Measurements from ENCODE around the gene SCAF8. TPM values are rescaled to one million over a fixed set of nuclear protein-coding genes. Genes with fewer than 3 reads are reported as not detected.
"Not testable (repeated sequence)": the region's sequence is repeated elsewhere in the genome, so short reads cannot be mapped to it uniquely, and the experiment has no call there.

SCAF8 gene
- total and polyA plus RNA-seq, 2 donors (not counting 1 experiment from before 2014, with no cell fraction given): 25.7 to 75.2 TPM

DNA sequence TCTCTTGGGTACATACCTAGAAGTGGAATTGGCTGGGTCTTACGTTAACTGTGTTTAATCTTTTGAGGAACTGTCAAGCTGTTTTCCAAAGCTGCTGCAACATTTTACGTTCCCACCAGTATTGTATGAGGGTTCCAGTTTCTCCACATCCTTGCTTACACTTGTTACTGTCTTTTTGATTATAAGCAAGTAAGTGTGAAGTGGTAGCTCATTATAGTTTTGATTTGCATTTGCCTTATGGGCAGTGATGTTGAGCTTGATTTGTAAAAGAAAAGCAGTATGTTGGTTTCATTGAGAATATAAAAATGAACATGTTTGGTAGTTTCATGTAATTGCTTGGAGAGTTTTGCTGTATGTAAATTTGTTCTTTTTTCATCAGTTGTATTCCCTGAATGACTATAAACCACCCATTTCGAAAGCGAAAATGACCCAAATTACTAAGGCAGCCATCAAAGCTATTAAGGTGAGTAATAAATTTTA lies 40.4 kb downstream of the SCAF8 start:
- DNase-seq: no peak
- no CpG with 5 or more reads among the region's 4 CpGs for WGBS (ENCODE audit: insufficient coverage)
- H3K27ac ChIP-seq (ENCODE audit: low read length in 2 of 2): peak overlapping the region in 1 of 2 donors; percentile 38

DNA sequence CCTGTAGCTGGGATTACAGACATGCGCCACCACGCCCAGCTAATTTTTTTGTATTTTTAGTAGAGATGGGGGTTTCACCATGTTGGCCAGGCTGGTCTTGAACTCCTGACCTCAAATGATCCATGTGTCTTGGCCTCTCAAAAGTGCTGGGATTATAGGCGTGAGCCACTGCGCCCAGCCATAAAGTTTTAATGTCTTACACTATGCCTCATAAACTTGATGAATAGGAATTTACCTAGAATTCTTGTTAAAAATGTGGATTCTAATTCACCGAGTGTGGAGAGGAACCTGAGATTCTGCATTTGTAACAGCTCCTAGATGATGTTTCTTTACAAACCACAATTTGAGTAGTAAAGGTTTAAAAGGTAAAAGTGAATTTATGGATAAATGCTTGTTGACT lies 45.9 kb downstream of the SCAF8 start:
- H3K27me3 ChIP-seq (replicated peaks in 1 of 4; ENCODE audit: control extremely low read depth in 1 of 4, control insufficient read depth in 3 of 4, insufficient read depth in 4 of 4, low read length in 3 of 4); H3K27ac Mint-ChIP-seq; intact Hi-C loops (cut with micrococcal nuclease); ATAC-seq (ENCODE audit: low read depth); H3K4me3 Mint-ChIP-seq; H3K4me3 ChIP-seq (ENCODE audit: control extremely low read depth in 1 of 5, extremely low read depth in 1 of 5, insufficient read depth in 1 of 5, low read depth in 2 of 5, low read length in 4 of 5); H2AFZ ChIP-seq (ENCODE audit: insufficient read depth, low read depth, low read length, poor library complexity, severe bottlenecking); H3K27me3 Mint-ChIP-seq; H3K4me2 ChIP-seq (replicated peaks; ENCODE audit: low read depth, low read length, poor library complexity, severe bottlenecking); H3K27ac ChIP-seq (ENCODE audit: low read length in 2 of 2); DNase-seq; H3K9me3 ChIP-seq (ENCODE audit: control extremely low read depth in 1 of 3, control insufficient read depth in 2 of 3, insufficient read depth in 1 of 3, low read length in 2 of 3); H3K9ac ChIP-seq (ENCODE audit: low read length); H3K9me3 Mint-ChIP-seq (ENCODE audit: insufficient read depth); H3K4me1 ChIP-seq (ENCODE audit: control insufficient read depth in 2 of 2, insufficient read depth in 2 of 2, low read length in 2 of 2): not testable (repeated sequence)
- ChIA-PET POLR2A (interaction anchor here (0.6 kb wide), 1 partner anchor 394 kb away, joined by 4 read pairs; no protein-coding TSS in a partner anchor), CTCF (interaction anchor here (0.6 to 1.6 kb wide), 2 partner anchors 103 to 148 kb away, joined by 3 to 4 read pairs; no protein-coding TSS in a partner anchor)
- 100% methylated on average over 1 of the region's 5 CpGs for WGBS (ENCODE audit: insufficient coverage)
- H3K36me3 ChIP-seq (replicated peaks in 1 of 2; ENCODE audit: control extremely low read depth in 1 of 2, control insufficient read depth in 1 of 2, extremely low read depth in 1 of 2, insufficient read depth in 2 of 2, low read length in 1 of 2): peaks cover 1 to 35% of the 10 kb centered on the region in 2 experiments
- peaks cover 46% of the 10 kb centered on the region for H3K79me2 ChIP-seq (ENCODE audit: control insufficient read depth, insufficient read depth, low read length)
- H4K20me1 ChIP-seq (ENCODE audit: control insufficient read depth, insufficient read depth, low read length, poor library complexity, severe bottlenecking): peaks cover 46% of the 10 kb centered on the region
- peaks cover 11% of the 10 kb centered on the region for H3K4me1 Mint-ChIP-seq

More for the DNA sequence above, 40.4 kb downstream of the SCAF8 start:
- no peak for TF ChIP-seq EZH2 (IDR thresholded peaks at IDR 0.05; ENCODE audit: borderline replicate concordance, insufficient read depth, low read depth, low read length, poor library complexity, severe bottlenecking)
- no peak for TF ChIP-seq CTCF (IDR thresholded peaks at IDR 0.05)
- ATAC-seq (ENCODE audit: low read depth): no peak
- Histone ChIP-seq H3K4me1 (ENCODE audit: control insufficient read depth in 2 of 2, insufficient read depth in 2 of 2, low read length in 2 of 2) (peaks cover 0 to 5% of the 10 kb centered on the region in 2 donors), H3K4me3 (ENCODE audit: control extremely low read depth in 1 of 5, extremely low read depth in 1 of 5, insufficient read depth in 1 of 5, low read depth in 2 of 5, low read length in 4 of 5) (no peak overlapping the region), H3K27me3 (replicated peaks in 1 of 4; ENCODE audit: control extremely low read depth in 1 of 4, control insufficient read depth in 3 of 4, insufficient read depth in 4 of 4, low read length in 3 of 4) (no peaks in the 10 kb centered on the region), H3K9me3 (ENCODE audit: control extremely low read depth in 1 of 3, control insufficient read depth in 2 of 3, insufficient read depth in 1 of 3, low read length in 2 of 3) (no peaks in the 10 kb centered on the region), H3K9ac (ENCODE audit: low read length) (no peak overlapping the region), H3K36me3 (replicated peaks in 1 of 2; ENCODE audit: control extremely low read depth in 1 of 2, control insufficient read depth in 1 of 2, extremely low read depth in 1 of 2, insufficient read depth in 2 of 2, low read length in 1 of 2) (peaks cover 0 to 5% of the 10 kb centered on the region in 2 experiments), H3K4me2 (replicated peaks; ENCODE audit: low read depth, low read length, poor library complexity, severe bottlenecking) (peak overlapping the region; percentile 0), H2AFZ (ENCODE audit: insufficient read depth, low read depth, low read length, poor library complexity, severe bottlenecking) (no peak overlapping the region), H4K20me1 (ENCODE audit: control insufficient read depth, insufficient read depth, low read length, poor library complexity, severe bottlenecking) (peaks cover 75% of the 10 kb centered on the region), H3K79me2 (ENCODE audit: control insufficient read depth, insufficient read depth, low read length) (peaks cover 76% of the 10 kb centered on the region)
- peak overlapping the region; percentile 56 for H3K27ac Mint-ChIP-seq
- H3K4me3 Mint-ChIP-seq: peak overlapping the region; percentile 23
- peaks cover 42% of the 10 kb centered on the region for H3K4me1 Mint-ChIP-seq
- CTCF ChIA-PET: interaction anchor here (2.9 kb wide), 1 partner anchor 98 kb away, joined by 11 read pairs; no protein-coding TSS in a partner anchor
- POLR2A ChIA-PET: no interaction called here
- no peaks in the 10 kb centered on the region for H3K9me3 Mint-ChIP-seq (ENCODE audit: insufficient read depth)
- intact Hi-C loops (cut with micrococcal nuclease): loop anchor here (5.0 kb wide), 1 partner anchor 41 kb away; the partner anchor contains the start of gene SCAF8
- no peaks in the 10 kb centered on the region for H3K27me3 Mint-ChIP-seq
